Left kidney (tissue), 2 donors: ENCODE data around the gene MBNL2. TPM values are rescaled to one million over a fixed set of nuclear protein-coding genes. Genes with fewer than 3 reads are reported as not detected.

ENCODE experiments used
- DNase-seq: peaks from one replicate; pipeline ENCODE4 v3.0.0-alpha.2; 2013
- polyA plus RNA-seq: library from polyadenylated mRNA; unstranded; fragments of 120-200 nt; gene quantifications from one replicate; pipeline ENCODE4 v1.2.1, GENCODE V29; 2013; ENCODE audit not compliant: insufficient read length

MBNL2 gene
- polyA plus RNA-seq, 1 donor = 61.8 TPM

- no peak for DNase-seq
Measured at GRCh38 chr13:97272526-97272925, 50.4 kb downstream of the MBNL2 start.

- no peak for DNase-seq
Measured at GRCh38 chr13:97273341-97273831, 51.3 kb downstream of the MBNL2 start.

- DNase-seq = no peak
Measured at GRCh38 chr13:97274829-97275649, 52.9 kb downstream of the MBNL2 start.

GRCh38 chr13:97275776-97276501 is 53.8 kb downstream of the MBNL2 start:
- no peak for DNase-seq

GRCh38 chr13:97276862-97277269 is 54.7 kb downstream of the MBNL2 start:
- DNase-seq = no peak

- DNase-seq = no peak
Measured at GRCh38 chr13:97278435-97279411, 56.6 kb downstream of the MBNL2 start.

GRCh38 chr13:97279913-97280312 is 57.8 kb downstream of the MBNL2 start:
- peak; percentile 60 for DNase-seq

GRCh38 chr13:97280478-97280877 is 58.3 kb downstream of the MBNL2 start:
- DNase-seq = no peak

GRCh38 chr13:97281028-97281427 is 58.9 kb downstream of the MBNL2 start:
- no peak for DNase-seq

GRCh38 chr13:97282705-97283104 is 60.6 kb downstream of the MBNL2 start:
- DNase-seq = no peak

GRCh38 chr13:97283888-97284287 is 61.8 kb downstream of the MBNL2 start:
- no peak for DNase-seq

GRCh38 chr13:97284558-97284957 is 62.4 kb downstream of the MBNL2 start:
- no peak for DNase-seq

- DNase-seq = no peak
Measured at GRCh38 chr13:97285221-97285955, 63.3 kb downstream of the MBNL2 start.

- no peak for DNase-seq
Measured at GRCh38 chr13:97286317-97287046, 64.3 kb downstream of the MBNL2 start.

- no peak for DNase-seq
Measured at GRCh38 chr13:97287047-97287383, 64.9 kb downstream of the MBNL2 start.

- no peak for DNase-seq
Measured at GRCh38 chr13:97288486-97288900, 66.4 kb downstream of the MBNL2 start.

GRCh38 chr13:97289514-97290298 is 67.6 kb downstream of the MBNL2 start:
- DNase-seq = no peak

- DNase-seq = no peak
Measured at GRCh38 chr13:97295283-97296182, 73.4 kb downstream of the MBNL2 start.

- no peak for DNase-seq
Measured at GRCh38 chr13:97296740-97297139, 74.6 kb downstream of the MBNL2 start.
